ENCODE data around the gene HCLS1. TPM values are rescaled to one million over a fixed set of nuclear protein-coding genes. Genes with fewer than 3 reads are reported as not detected.

Gene HCLS1
- total and polyA plus RNA-seq, 2 donors (not counting 1 experiment from before 2014, with no cell fraction given), result 161 to 317 TPM

DNA sequence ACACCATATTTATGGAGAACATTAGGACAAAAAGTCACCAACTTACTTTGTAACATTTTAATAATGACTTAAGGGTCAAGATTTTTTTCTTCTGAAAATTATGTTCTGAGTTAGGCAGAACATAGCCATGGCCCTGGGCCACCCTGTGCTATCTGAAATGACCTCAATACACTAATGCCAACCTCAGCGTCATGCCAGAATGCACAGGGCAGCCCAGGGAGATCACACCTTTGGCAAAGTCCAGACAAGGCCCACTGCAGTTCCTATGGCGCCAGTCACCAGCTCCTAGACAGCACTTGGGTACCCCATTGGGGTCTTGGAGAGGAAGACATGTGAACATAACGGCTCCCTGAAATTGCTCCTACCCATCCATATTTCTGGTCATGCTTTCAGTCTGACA is 33.1 kb downstream of the HCLS1 start:
- no peak overlapping the region for H3K27ac Mint-ChIP-seq
- Histone ChIP-seq H3K27me3 (replicated peaks in 1 of 4; ENCODE audit: control extremely low read depth in 1 of 4, control insufficient read depth in 3 of 4, insufficient read depth in 4 of 4, low read length in 3 of 4) (no peaks in the 10 kb centered on the region), H3K36me3 (replicated peaks in 1 of 2; ENCODE audit: control extremely low read depth in 1 of 2, control insufficient read depth in 1 of 2, extremely low read depth in 1 of 2, insufficient read depth in 2 of 2, low read length in 1 of 2) (peaks cover 0 to 25% of the 10 kb centered on the region in 2 experiments)

DNA sequence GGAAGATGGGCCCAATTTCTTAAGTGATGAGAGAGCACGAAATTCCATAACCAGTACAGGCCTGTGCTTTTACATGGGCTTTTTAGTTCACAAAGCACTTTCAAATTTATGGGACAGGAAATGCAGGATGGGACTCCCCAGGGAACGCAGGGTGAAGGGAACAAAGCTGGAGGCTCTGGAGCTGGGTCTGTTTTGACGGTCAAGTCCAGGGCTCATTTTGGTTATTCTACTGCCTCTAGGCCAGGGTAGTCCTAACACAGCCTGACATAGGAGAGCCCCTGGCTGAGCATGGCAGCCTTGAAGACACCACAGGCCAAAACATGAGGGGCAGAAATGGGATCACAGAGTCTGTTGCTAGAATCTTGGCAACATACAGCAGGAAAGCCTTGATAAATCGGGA is 33.5 kb downstream of the HCLS1 start:
- Histone ChIP-seq H3K4me3 (ENCODE audit: control extremely low read depth in 1 of 5, extremely low read depth in 1 of 5, insufficient read depth in 1 of 5, low read depth in 2 of 5, low read length in 4 of 5) (no peak overlapping the region), H3K4me1 (ENCODE audit: control insufficient read depth in 2 of 2, insufficient read depth in 2 of 2, low read length in 2 of 2) (no peaks in the 10 kb centered on the region), H3K9me3 (ENCODE audit: control extremely low read depth in 1 of 3, control insufficient read depth in 2 of 3, insufficient read depth in 1 of 3, low read length in 2 of 3) (no peaks in the 10 kb centered on the region), H3K4me2 (replicated peaks; ENCODE audit: low read depth, low read length, poor library complexity, severe bottlenecking) (no peak overlapping the region), H3K27me3 (replicated peaks in 1 of 4; ENCODE audit: control extremely low read depth in 1 of 4, control insufficient read depth in 3 of 4, insufficient read depth in 4 of 4, low read length in 3 of 4) (no peaks in the 10 kb centered on the region), H3K36me3 (replicated peaks in 1 of 2; ENCODE audit: control extremely low read depth in 1 of 2, control insufficient read depth in 1 of 2, extremely low read depth in 1 of 2, insufficient read depth in 2 of 2, low read length in 1 of 2) (peaks cover 0 to 21% of the 10 kb centered on the region in 2 experiments), H4K20me1 (ENCODE audit: control insufficient read depth, insufficient read depth, low read length, poor library complexity, severe bottlenecking) (no peaks in the 10 kb centered on the region), H3K79me2 (ENCODE audit: control insufficient read depth, insufficient read depth, low read length) (no peaks in the 10 kb centered on the region), H2AFZ (ENCODE audit: insufficient read depth, low read depth, low read length, poor library complexity, severe bottlenecking) (no peak overlapping the region), H3K27ac (ENCODE audit: low read length in 2 of 2) (no peak overlapping the region), H3K9ac (ENCODE audit: low read length) (no peak overlapping the region)
- ATAC-seq (ENCODE audit: low read depth), result no peak
- Mint-ChIP-seq H3K9me3 (ENCODE audit: insufficient read depth) (no peaks in the 10 kb centered on the region), H3K27ac (no peak overlapping the region), H3K27me3 (no peaks in the 10 kb centered on the region), H3K4me3 (no peak overlapping the region), H3K4me1 (no peaks in the 10 kb centered on the region)
- intact Hi-C loops (cut with micrococcal nuclease), result no loop called here
- ChIA-PET CTCF (no interaction called here), POLR2A (no interaction called here)
- TF ChIP-seq, protein P1, sequence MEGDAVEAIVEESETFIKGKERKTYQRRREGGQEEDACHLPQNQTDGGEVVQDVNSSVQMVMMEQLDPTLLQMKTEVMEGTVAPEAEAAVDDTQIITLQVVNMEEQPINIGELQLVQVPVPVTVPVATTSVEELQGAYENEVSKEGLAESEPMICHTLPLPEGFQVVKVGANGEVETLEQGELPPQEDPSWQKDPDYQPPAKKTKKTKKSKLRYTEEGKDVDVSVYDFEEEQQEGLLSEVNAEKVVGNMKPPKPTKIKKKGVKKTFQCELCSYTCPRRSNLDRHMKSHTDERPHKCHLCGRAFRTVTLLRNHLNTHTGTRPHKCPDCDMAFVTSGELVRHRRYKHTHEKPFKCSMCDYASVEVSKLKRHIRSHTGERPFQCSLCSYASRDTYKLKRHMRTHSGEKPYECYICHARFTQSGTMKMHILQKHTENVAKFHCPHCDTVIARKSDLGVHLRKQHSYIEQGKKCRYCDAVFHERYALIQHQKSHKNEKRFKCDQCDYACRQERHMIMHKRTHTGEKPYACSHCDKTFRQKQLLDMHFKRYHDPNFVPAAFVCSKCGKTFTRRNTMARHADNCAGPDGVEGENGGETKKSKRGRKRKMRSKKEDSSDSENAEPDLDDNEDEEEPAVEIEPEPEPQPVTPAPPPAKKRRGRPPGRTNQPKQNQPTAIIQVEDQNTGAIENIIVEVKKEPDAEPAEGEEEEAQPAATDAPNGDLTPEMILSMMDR (IDR thresholded peaks at IDR 0.05), result no peak
- TF ChIP-seq EZH2 (IDR thresholded peaks at IDR 0.05; ENCODE audit: borderline replicate concordance, insufficient read depth, low read depth, low read length, poor library complexity, severe bottlenecking), result no peak
- 100% methylated on average over 2 of the region's 4 CpGs for WGBS (ENCODE audit: insufficient coverage)
- no peak for DNase-seq

More for the DNA sequence above, 33.1 kb downstream of the HCLS1 start:
- WGBS (ENCODE audit: insufficient coverage), result 63% methylated on average over 3 of the region's 3 CpGs
- ATAC-seq (ENCODE audit: low read depth), result no peak
- H3K27me3 Mint-ChIP-seq, result no peaks in the 10 kb centered on the region
- ChIA-PET POLR2A (no interaction called here), CTCF (no interaction called here)
- Histone ChIP-seq H3K4me2 (replicated peaks; ENCODE audit: low read depth, low read length, poor library complexity, severe bottlenecking) (no peak overlapping the region), H2AFZ (ENCODE audit: insufficient read depth, low read depth, low read length, poor library complexity, severe bottlenecking) (no peak overlapping the region), H4K20me1 (ENCODE audit: control insufficient read depth, insufficient read depth, low read length, poor library complexity, severe bottlenecking) (no peaks in the 10 kb centered on the region), H3K27ac (ENCODE audit: low read length in 2 of 2) (no peak overlapping the region), H3K9me3 (ENCODE audit: control extremely low read depth in 1 of 3, control insufficient read depth in 2 of 3, insufficient read depth in 1 of 3, low read length in 2 of 3) (no peaks in the 10 kb centered on the region), H3K4me3 (ENCODE audit: control extremely low read depth in 1 of 5, extremely low read depth in 1 of 5, insufficient read depth in 1 of 5, low read depth in 2 of 5, low read length in 4 of 5) (no peak overlapping the region), H3K79me2 (ENCODE audit: control insufficient read depth, insufficient read depth, low read length) (no peaks in the 10 kb centered on the region), H3K4me1 (ENCODE audit: control insufficient read depth in 2 of 2, insufficient read depth in 2 of 2, low read length in 2 of 2) (no peaks in the 10 kb centered on the region), H3K9ac (ENCODE audit: low read length) (no peak overlapping the region)
- no peaks in the 10 kb centered on the region for H3K9me3 Mint-ChIP-seq (ENCODE audit: insufficient read depth)
- intact Hi-C loops (cut with micrococcal nuclease), result no loop called here
- no peak overlapping the region for H3K4me3 Mint-ChIP-seq
- no peak for TF ChIP-seq EZH2 (IDR thresholded peaks at IDR 0.05; ENCODE audit: borderline replicate concordance, insufficient read depth, low read depth, low read length, poor library complexity, severe bottlenecking)
- TF ChIP-seq, protein P1 (IDR thresholded peaks at IDR 0.05), result no peak
- no peaks in the 10 kb centered on the region for H3K4me1 Mint-ChIP-seq
- no peak for DNase-seq

Data from B cell (primary cell).